NT2/D1 (cell line): ENCODE data around the gene COL4A5.
A peak's percentile ranks its signal among the peaks of the same experiment; 100 is the strongest.

Experiments used
- DNase-seq: peaks from one replicate; pipeline ENCODE4 v3.0.0-alpha.2; 2011; ENCODE audit warnings: low read depth, low spot score
- H3K27me3 ChIP-seq: 2 replicates; pipeline ENCODE4 v1.6.0; 2011; ENCODE audit warnings: mild to moderate bottlenecking; ENCODE audit not compliant: insufficient read length, insufficient read depth
- H3K36me3 ChIP-seq: 2 replicates; pipeline ENCODE4 v1.6.1; 2011; ENCODE audit warnings: mild to moderate bottlenecking, low read length, mixed read lengths; ENCODE audit not compliant: insufficient read depth, insufficient read length
- H3K4me1 ChIP-seq: 2 replicates; pipeline ENCODE4 v1.5.1; 2011; ENCODE audit not compliant: insufficient read depth, insufficient read length
- H3K4me3 ChIP-seq: 2 replicates; pipeline ENCODE4 v1.5.1; 2011; ENCODE audit warnings: low read depth; ENCODE audit not compliant: insufficient read length
- H3K9ac ChIP-seq: 2 replicates; pipeline ENCODE4 v1.6.0; 2011; ENCODE audit warnings: low read depth; ENCODE audit not compliant: insufficient read length
- H3K9me3 ChIP-seq: 2 replicates; pipeline ENCODE4 v1.5.1; 2011; ENCODE audit warnings: mild to moderate bottlenecking, low read length; ENCODE audit not compliant: insufficient read depth
- SUZ12 ChIP-seq: IDR thresholded peaks from 2 replicates; pipeline ENCODE4 v1.6.1; 2011; ENCODE audit not compliant: insufficient read length, insufficient read depth; ENCODE audit errors: extremely low read depth
- YY1 ChIP-seq: IDR thresholded peaks from 2 replicates; pipeline ENCODE4 v1.6.1; 2011; ENCODE audit not compliant: insufficient read length, insufficient read depth
- ZNF274 ChIP-seq: IDR thresholded peaks from 2 replicates; pipeline ENCODE4 v1.6.1; 2011; ENCODE audit warnings: mild to moderate bottlenecking, low read depth, low read length

The COL4A5 gene

GRCh38 chrX:108735679-108736508 lies 296.3 kb downstream of the COL4A5 start:
- peak overlapping the region; percentile 64 for H3K9ac ChIP-seq
- peaks cover 8% of the 10 kb centered on the region for H3K27me3 ChIP-seq
- H3K4me3 ChIP-seq, result peak overlapping the region; percentile 58
- no peak for TF ChIP-seq YY1
- no peaks in the 10 kb centered on the region for H3K4me1 ChIP-seq
- H3K36me3 ChIP-seq, result no peaks in the 10 kb centered on the region
- no peaks in the 10 kb centered on the region; the same call in 1 of the 2 replicates for H3K9me3 ChIP-seq
- no peak for DNase-seq

- peak; percentile 63 for DNase-seq
- Histone ChIP-seq H3K4me1 (no peaks in the 10 kb centered on the region), H3K4me3 (peak within 1 kb of the TSS; percentile 58), H3K36me3 (no peaks in the 10 kb centered on the region), H3K9ac (peak within 1 kb of the TSS; percentile 64), H3K27me3 (peaks cover 8% of the 10 kb centered on the region), H3K9me3 (no peaks in the 10 kb centered on the region; the same call in 1 of the 2 replicates)
- TF ChIP-seq ZNF274, result no peak
- no peak for TF ChIP-seq YY1
- TF ChIP-seq SUZ12, result no peak
These were observed 297.2 kb downstream of the COL4A5 start, which contains the start of gene IRS4 for GRCh38 chrX:108736509-108737479. Gene IRS4, minus strand, starts transcription at chrX:108736563.

- H3K4me3 ChIP-seq, result no peak overlapping the region
- peaks cover 8% of the 10 kb centered on the region for H3K27me3 ChIP-seq
- H3K36me3 ChIP-seq, result no peaks in the 10 kb centered on the region
- H3K9me3 ChIP-seq, result no peaks in the 10 kb centered on the region; the same call in 1 of the 2 replicates
- no peak for DNase-seq
- H3K4me1 ChIP-seq, result no peaks in the 10 kb centered on the region
- no peak overlapping the region for H3K9ac ChIP-seq
- TF ChIP-seq SUZ12 (no peak), YY1 (no peak), ZNF274 (no peak)
These were observed 298.1 kb downstream of the COL4A5 start for GRCh38 chrX:108737754-108738153.

- no peaks in the 10 kb centered on the region for H3K27me3 ChIP-seq
- TF ChIP-seq ZNF274, result no peak
- TF ChIP-seq SUZ12, result no peak
- TF ChIP-seq YY1, result no peak
- DNase-seq, result no peak
- no peaks in the 10 kb centered on the region for H3K36me3 ChIP-seq
- H3K9ac ChIP-seq, result no peak overlapping the region
- H3K4me1 ChIP-seq, result no peaks in the 10 kb centered on the region
- H3K4me3 ChIP-seq, result no peak overlapping the region
- H3K9me3 ChIP-seq, result no peaks in the 10 kb centered on the region; the same call in 1 of the 2 replicates
These were observed 300.7 kb downstream of the COL4A5 start for GRCh38 chrX:108740299-108740774.
